NCI-H748 (cell line): ENCODE measurements around the gene IGHMBP2.

Experiments used
- DNase-seq: peaks from one replicate; lab custom pipeline; 2025; ENCODE audit not compliant: unreplicated experiment; lab: John Stamatoyannopoulos, UW

IGHMBP2 gene

DNA sequence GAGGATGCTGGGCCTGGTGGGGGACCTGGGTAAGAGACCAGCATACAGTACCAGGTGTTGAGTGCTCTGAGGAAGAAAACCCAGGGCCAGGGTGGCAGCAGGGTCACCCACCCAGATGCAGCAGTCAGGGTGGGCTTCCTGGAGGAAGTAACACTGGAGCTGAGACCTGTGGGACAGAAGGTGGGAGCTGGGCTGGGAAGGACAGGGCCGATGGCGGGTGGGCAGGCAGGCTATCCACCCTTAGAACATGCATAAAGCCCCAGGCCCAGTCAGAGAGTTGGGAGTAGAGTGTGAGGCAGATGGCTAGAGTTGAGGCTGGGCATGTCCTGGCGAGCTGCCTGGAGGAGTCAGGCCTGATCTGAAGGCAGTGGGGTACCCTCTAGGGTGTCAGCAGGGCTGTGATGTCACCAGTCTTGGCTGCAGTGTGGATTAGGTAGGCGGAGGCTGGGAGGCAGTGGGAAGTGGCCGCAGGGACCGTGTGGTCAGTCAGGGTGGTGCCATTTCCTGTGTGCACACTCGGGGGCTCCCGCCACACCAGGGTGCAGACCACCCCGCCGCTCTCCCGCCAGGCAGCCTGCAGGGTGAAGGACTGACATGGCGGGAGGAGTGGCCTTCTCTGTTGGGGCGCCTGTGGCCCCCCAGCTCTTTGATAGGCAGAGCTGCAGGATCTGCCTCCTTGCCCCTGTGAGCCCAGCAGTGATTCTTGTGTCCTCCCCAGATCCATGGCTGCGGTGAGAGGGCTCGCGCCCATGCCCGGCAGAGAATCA lies 35.3 kb downstream of the IGHMBP2 start:
- DNase-seq, result no peak

- no peak for DNase-seq
These were observed 36.2 kb downstream of the IGHMBP2 start for GRCh38 chr11:68939583-68940555.

GRCh38 chr11:68940651-68941323 lies 37.1 kb downstream of the IGHMBP2 start:
- no peak for DNase-seq

- no peak for DNase-seq
These were observed 37.8 kb downstream of the IGHMBP2 start for GRCh38 chr11:68941324-68942094.

DNA sequence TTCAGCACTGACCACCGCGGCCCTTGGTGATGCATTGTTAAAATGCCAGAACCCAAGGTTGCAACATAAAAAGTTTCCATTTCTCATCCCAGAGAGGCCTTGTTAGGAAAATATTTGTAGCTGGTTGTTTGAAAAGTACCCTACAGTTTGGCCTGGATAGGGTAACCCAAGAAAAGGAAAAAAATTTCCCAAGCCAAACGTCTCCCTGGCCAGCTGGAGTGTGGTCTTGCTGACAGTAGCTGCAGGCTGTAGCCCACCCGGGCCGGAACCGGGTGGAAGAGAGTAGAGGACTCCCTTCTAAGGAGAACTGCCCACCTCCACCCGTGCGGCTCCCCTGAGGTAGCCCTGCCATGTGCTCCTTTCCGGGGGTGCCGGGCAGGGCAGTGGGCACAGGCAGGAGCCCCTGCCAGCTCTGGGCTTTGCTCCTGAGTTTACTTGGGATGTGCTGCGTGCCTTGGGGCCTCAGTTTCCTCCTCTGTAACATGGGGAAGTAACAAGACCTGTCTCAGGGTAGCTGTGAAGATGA lies 38.5 kb downstream of the IGHMBP2 start:
- no peak for DNase-seq

DNA sequence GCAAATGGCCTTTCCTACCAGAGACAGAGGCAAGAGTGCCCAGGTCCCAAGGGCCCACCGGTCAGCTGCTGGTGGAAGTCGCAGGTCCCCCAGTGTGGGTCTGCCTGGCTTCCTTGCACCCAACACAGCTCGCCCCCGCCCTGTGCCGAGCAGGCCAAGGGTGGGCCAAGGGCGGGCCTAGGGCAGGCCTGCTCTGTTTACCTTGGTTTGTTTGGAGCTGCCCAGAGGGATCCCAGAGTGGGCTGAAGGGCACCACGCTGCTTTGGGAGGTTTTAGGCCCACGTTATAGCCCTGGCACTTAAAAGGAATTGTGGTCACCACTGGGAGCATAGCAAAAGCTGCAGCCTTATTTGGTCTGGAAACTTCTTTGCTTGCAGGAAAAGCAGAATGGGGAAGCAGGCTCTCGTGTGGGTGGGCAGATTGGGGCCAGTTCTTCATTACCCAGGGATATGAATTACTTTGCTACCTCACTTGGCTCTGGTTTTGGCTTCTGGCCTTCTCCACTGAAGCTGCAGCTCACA lies 39.1 kb downstream of the IGHMBP2 start:
- no peak for DNase-seq

DNA sequence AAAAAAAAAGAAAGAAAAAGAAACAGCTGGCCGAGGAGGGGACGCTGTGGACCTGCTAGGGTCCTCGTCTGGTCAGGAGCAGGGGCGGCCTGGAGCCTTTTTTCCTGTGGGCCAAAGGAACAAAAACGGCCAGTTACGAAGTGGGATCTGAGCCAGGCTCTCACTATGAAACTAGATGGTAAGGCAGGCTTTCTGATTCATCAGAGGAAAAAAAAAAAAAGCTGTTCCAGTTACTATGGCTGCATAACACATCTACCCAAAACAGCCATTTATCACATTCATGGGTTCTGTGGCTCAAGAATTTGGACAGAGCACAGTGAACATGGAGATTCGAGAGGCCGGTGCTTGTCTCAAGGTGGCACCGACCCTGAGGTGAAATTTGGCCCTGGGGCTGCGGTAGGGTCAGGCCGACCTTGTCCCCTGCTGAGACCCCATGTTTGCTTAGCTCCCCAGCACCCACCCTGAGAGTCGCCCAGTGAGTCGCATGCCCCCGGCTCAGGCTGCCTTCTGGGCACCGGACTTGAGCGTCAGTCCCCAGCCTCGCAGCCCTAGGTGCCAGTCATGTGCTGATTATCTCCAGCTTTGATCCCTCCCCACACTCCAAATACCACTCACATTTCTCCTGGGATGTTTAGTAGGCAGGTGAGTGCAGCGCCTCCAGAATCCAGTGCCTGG lies 42.9 kb downstream of the IGHMBP2 start:
- no peak for DNase-seq

- no peak for DNase-seq
These were observed 43.5 kb downstream of the IGHMBP2 start for GRCh38 chr11:68947151-68947550.

DNA sequence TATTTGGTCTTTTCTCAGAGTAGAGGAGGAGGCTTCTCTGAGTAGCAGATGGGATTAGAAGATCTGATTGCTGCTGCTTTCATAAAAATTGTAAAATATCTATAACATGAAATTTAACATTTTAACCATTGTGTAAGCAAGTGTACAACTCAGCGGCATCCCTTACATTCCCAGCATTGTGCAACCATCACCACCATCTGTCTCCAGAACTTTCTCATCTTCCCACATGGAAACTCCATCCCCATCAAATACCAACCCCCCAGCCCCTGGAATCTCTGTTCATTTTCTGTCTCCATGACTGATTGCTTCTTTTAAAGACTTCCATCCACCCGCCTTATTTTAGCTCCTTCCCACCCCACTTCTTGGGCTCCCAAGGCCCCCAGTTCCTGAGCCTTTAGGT lies 44.8 kb downstream of the IGHMBP2 start:
- no peak for DNase-seq

- DNase-seq, result no peak
These were observed 45.2 kb downstream of the IGHMBP2 start for GRCh38 chr11:68948935-68949334.

DNA sequence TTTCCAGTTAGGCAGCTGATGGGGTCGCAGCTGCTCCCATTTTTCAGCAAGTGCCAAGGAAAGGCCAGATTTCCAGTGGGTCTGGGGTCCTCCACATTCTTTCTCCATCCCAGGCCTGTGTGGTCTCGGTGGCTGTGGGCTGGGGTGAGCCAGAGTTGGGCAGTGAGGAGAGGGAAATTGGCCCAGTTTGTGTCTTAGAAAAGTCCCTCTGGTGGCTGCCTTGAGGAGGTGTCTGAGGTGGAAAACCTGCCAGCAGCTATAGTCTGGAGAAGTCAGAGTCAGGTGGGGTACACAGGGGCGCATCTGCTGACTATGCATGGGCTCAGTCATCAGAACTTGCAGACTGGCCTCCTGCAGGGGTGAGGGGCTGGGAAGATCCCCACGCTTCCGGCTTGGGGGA lies 46.6 kb downstream of the IGHMBP2 start:
- DNase-seq, result no peak

DNA sequence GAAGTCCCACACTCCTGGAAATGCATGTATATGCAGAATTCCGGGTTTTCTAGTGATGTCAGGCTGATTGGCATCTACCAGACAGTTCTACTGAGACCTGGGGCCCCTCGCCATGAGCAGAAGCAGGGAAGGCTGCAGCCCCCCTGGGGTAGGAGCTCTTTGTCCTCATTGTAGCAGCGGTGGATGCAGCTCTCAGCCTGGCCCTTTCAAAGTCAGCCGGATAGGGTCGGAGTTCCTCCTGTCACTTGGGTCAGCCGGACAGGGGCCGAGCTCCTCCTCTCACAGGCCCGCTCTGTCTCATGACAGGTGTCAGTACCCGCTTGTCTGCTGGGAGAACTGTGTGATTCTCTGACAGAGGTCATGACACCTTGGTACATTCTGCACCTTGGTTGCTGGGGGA lies 47.1 kb downstream of the IGHMBP2 start:
- no peak for DNase-seq

DNA sequence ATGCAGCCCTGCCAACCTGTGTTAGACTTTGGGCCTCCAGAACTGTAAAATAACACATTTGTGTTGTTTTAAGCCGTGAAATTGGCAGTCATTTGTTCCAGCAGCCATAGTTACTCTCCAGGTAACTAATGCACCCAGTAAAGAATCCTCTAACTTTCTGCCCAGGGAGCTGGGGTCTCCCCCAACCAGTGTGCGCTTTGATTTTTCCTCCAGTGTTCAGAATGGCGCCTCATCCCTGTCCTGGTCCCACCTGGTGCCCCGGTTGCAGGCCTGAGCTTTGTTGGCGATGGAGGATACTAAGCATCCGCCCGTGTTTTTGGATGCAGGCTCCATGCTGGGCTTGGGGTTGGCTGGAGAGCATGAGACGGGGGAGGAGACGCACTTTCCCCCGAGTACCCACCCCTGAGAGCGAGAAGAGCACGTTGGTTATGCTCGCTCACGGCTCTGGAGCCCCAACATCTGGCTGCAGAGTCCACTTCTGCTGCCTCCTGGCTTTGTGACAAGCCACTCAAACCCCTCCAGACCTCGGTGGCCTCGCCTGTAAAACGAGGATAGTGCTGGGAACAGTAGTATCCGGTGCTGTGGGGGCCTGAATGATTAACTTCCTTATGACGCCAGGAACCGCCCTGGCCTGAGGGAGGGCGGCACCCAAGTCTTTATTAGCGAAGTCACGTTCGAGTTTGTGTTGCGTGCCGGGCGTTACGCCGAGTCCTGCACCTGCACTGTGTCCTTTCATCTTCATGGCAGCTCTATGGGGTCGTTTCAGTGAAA lies 51.3 kb downstream of the IGHMBP2 start:
- DNase-seq, result no peak

GRCh38 chr11:68955607-68955958 lies 51.9 kb downstream of the IGHMBP2 start:
- DNase-seq, result no peak

DNA sequence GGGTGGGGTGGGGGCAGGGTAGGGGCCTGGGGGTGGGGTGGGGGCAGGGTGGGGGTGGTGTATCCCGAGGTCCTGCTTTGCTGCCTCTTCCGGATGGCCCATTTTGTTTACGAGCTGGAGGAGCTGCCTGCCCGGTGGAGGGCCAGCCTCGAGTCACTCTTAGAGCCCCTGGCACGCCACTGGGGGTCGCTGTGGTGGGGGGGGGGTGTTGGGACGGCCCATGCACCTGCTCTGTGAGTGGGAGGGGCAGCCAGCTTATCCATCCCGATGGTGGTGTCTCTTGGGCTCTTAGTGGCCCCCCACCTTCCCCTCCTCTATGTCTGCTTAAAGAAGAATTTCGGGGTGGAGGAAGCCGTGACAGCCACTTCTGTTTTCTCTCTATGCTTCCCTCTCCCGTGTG lies 52.5 kb downstream of the IGHMBP2 start:
- DNase-seq, result no peak

GRCh38 chr11:68956547-68957254 lies 53.0 kb downstream of the IGHMBP2 start:
- DNase-seq, result no peak

- DNase-seq, result no peak
These were observed 54.5 kb downstream of the IGHMBP2 start for GRCh38 chr11:68958211-68958610.

GRCh38 chr11:68959465-68960293 lies 56.0 kb downstream of the IGHMBP2 start:
- no peak for DNase-seq
